Middle frontal gyrus (tissue), 1 donor: ENCODE measurements around the gene USP50.
"Not testable (repeated sequence)": the region's sequence is repeated elsewhere in the genome, so short reads cannot be mapped to it uniquely, and the experiment has no call there.

Experiments used
- DNase-seq: peaks from one replicate; pipeline ENCODE4 v3.0.0-alpha.2; 2015; ENCODE audit warnings: low spot score; ENCODE audit errors: extremely low spot score

Gene USP50

GRCh38 chr15:50505656-50506055 is 40.8 kb downstream of the USP50 start:
- not testable (repeated sequence) for DNase-seq

DNA sequence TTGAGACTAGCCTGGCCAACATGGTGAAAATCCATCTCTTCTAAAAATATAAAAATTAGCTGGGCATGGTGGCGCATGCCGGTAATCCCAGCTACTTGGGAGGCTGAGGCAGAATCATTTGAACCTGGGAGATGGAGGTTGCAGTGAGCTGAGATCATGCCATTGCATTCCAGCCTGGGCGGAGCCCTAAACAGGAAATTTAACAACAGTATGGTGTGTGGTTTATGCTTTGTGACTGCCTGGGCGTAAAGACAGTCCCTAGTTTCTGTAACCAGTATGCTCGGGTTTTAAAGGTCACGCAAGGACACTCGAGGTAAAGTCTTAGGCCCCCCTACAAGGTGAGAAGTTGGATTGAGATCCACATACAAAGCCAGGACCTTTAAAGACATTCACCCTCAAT is 43.3 kb downstream of the USP50 start:
- no peak for DNase-seq

DNA sequence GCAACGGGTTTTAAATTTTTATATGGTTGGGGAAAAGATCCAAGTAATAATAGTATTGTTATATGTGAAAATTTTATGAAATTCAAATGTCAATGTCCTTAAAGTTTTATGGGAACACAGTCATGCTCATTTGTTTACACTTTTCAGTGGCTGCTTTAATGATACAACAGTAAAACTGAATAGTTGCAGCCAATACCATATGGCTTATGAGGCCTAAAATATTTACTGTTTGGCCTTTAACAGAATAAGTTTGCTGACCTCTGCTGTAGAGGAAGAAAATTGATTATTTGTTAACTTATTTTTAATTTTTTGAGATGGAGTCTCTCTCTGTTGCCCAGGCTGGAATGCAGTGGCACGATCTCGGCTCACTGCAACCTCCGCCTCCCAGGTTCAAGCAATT is 44.7 kb downstream of the USP50 start:
- DNase-seq, result no peak

DNA sequence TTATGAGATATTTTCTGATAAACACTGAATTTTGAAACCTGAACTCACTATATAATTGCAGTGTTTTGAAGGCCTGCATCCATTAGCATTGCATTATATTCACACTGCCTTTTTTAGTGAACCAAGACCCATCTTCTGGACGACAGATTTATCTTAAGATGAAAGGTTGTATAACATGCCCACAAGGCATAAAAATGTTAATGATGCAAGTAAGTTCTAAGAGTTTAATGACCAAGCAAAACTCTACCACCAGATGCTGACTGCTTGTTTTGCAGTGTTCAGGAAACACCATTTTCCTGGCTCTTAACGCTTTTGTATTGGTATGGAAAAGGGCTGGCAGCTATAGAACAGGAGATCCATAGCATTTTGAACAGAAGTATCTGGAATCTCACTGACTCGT is 46.1 kb downstream of the USP50 start:
- no peak for DNase-seq

- DNase-seq, result no peak
Observed at GRCh38 chr15:50496692-50497091, 49.8 kb downstream of the USP50 start.

DNA sequence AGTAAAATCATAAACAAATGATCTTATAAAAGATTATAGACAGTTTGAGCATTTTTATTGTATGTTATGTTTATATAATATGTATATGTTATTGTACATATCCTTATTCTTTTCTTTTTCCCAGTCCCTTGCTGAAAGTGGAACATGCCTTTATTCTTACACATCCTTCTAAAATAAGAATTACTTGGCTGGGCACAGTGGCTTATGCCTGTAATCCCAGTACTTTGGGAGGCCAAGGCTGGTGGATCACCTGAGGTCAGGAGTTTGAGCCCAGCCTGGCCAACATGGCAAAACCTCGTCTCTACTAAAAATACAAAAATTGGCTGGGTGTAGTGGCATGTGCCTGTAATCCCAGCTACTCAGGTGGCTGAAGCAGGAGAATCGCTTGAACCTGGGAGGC is 51.9 kb downstream of the USP50 start:
- DNase-seq, result not testable (repeated sequence)

- no peak for DNase-seq
Observed at GRCh38 chr15:50493625-50494024, 52.8 kb downstream of the USP50 start.

GRCh38 chr15:50487287-50487686 is 59.2 kb downstream of the USP50 start:
- DNase-seq, result no peak

DNA sequence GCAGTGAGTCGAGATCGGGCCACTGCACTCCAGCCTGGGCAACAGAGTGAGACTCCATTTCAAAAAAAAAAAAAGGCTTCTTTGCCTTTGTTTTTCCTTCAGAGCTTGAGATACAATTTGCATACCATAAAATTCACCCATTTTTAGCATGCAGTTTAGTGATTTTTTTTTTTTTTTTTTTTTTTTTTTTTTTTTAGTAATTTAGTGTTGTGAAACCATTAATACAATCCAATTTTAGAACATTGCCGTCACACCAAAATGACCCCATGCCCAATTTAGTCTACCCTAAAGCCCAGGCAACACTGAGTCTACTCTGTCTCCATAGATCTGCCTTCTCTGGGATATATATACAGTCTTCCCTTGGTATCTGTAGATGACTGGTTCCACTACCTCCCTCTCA is 61.1 kb downstream of the USP50 start:
- DNase-seq, result no peak

GRCh38 chr15:50484781-50485180 is 61.7 kb downstream of the USP50 start:
- no peak for DNase-seq

DNA sequence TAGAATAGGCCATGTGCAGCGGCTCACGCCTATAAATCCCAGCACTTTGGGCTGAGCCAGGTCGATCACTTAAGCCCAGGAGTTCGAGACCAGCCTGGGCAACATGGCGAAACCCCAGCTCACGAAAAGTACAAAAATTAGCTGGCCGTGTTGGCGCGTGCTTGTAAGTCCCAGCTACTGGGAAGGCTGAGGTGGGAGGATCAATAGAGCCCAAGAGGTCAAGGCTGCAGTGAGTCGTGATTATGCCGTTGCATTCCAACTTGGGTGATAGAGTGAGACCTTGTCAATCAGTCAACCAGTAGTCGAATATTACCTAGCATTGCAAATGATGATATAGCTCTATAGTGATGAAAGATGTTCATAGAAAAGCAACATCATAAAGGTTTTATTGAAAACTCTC is 70.3 kb downstream of the USP50 start:
- no peak for DNase-seq

GRCh38 chr15:50471072-50471471 is 75.4 kb downstream of the USP50 start:
- DNase-seq, result no peak

DNA sequence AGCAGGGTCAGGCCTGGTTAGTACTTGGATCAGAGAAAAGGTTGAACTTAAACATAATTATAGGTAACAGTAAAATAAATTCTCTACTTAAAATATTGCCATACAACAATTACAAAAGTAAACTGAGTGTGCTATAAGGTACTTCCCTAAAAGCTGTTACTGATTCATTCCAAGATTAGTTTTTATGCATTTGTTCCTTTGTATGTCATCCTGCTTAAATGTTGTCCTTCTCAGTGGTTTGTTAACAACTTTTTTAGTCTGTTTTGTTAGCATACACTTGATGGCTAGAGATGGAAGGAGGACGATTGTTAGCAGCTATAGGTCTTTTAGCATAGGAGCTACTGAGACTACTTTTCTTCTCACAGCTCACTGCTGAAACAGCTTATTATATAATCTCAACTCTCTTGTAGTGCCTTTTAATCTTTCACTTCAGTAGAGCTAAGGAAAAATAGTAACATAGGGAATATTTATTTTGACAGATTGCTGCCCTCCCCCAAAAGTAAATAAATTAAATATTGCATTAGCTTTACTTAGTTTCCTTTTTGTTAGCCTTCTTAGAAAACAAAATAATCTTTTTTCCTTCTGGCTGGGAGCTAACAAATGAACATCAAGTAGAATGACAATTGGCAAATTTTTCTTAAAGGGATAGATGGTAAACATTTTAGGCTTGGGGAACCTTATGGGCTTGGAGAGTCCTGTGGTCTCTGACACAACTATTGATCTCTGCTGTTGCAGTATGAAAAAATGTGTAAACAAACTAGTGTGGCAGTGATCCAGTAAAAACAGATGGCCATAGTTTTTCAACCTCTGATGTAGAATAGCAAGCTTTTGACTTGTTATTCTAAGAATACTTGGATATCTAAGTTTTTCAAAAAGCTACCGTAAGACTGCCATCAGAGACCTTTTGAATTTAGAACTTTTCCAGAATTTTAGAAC is 82.8 kb downstream of the USP50 start:
- no peak for DNase-seq

GRCh38 chr15:50458348-50459112 is 87.9 kb downstream of the USP50 start:
- DNase-seq, result no peak

DNA sequence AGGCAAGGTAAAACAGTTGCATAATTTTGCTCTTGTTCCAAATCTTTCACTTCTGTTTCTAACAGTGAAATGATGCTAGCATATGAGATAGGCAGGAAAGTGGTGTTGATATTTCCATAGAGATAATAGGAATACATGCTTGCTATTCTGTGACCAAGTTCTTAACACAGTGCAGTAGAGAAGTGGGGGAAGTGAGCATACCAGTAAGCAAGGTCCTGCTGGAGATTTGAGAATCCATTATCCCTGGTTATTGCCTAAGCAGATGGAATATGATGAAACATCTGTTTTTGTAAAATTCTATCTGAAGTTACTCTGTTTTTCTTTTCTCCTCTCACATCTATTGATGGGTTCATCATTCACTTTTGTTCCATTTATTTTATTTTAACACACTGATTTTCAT is 93.5 kb downstream of the USP50 start:
- no peak for DNase-seq
